ENCODE measurements around the gene LRRC47. TPM values are rescaled to one million over a fixed set of nuclear protein-coding genes. Genes with fewer than 3 reads are reported as not detected.

The LRRC47 gene
- total RNA-seq, 1 experiment from 2014 or later: 65.1 TPM

DNA sequence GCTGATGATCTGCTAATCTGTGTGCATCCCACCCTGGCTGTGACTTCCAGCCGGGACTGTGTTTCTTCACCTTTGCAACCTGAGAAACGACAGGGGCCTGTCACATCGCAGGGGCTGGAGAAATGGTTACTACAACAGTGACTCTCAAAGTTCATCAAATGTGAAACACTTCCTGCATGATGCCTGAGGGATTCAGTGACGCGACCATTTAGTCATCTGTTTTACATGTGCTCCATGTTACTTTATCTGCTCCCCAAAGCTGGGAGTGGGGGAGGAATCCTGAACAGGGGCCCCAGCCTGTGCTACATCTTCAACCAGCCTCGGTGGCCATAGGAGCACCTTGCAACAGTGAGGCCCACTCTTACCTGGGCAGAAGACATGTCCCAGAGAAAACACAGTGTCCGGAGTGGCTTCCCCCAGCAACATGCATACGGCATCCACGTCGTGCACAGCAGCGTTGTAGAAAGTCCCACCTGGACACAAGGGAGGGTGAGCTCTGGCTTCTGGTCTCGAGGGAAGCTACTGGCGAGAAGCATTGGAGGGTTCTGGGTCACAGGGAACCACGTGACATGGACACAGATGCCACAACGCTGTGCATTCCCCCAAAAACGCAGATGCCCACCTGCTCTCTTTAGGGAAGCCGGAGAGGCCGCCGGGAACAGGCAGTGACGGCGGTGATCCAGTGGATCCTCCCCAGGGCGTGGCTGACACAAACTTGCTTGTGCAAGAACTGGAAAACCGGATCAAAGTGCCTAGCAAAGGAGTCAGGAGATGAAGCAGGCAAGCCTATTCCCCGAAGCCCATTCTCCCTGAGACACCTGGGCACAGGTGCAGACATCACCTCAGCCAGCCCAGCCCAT, 53.6 kb downstream of the LRRC47 start:
- no peak for DNase-seq
- no peak overlapping the region for H4K8ac ChIP-seq (replicated peaks; ENCODE audit: insufficient read length, low read depth, low read length)
- H3K79me1 ChIP-seq (ENCODE audit: insufficient read depth, low read depth, low read length, poor library complexity, severe bottlenecking): no peaks in the 10 kb centered on the region
- no peak overlapping the region for H2BK12ac ChIP-seq (ENCODE audit: insufficient read length, low read depth, low read length)
- no peaks in the 10 kb centered on the region for H3K27me3 ChIP-seq (ENCODE audit: insufficient read depth, low read length)
- Mint-ChIP-seq H3K36me3 (ENCODE audit: insufficient read depth in 1 of 3, low read depth in 3 of 3) (peaks cover 24 to 43% (median 38%) of the 10 kb centered on the region in 3 experiments; a peak in 6 of 7 replicates), H3K4me3 (no peak overlapping the region), H3K27ac (no peak overlapping the region), H3K27me3 (ENCODE audit: low read depth) (no peaks in the 10 kb centered on the region; the same call in 1 of the 2 replicates), H3K4me1 (peaks cover 18 to 19% of the 10 kb centered on the region in 2 experiments), H3K9me3 (no peaks in the 10 kb centered on the region)
- TF ChIP-seq CTCF (conservative IDR thresholded peaks at IDR 0.05): no peak
- H3K79me2 ChIP-seq (ENCODE audit: insufficient read depth, low read length): peaks cover 2% of the 10 kb centered on the region; the same call in 1 of the 2 replicates
- no peak overlapping the region for H3K18ac ChIP-seq (ENCODE audit: insufficient read length, low read depth, low read length)
- no peak overlapping the region for H4K91ac ChIP-seq (ENCODE audit: insufficient read length, low read depth, low read length)
- no peak overlapping the region for H3K9ac ChIP-seq (ENCODE audit: extremely low read depth, insufficient read length, low read length)
- H3T11ph ChIP-seq (ENCODE audit: low read length): no peak overlapping the region
- no peak overlapping the region for H4K5ac ChIP-seq (ENCODE audit: insufficient read length, low read depth, low read length)
- no peak overlapping the region for H2BK15ac ChIP-seq (ENCODE audit: low read depth, low read length)
- no peak overlapping the region for H2BK20ac ChIP-seq (ENCODE audit: low read depth, low read length, poor library complexity, severe bottlenecking)
- H2BK120ac ChIP-seq (ENCODE audit: low read depth, low read length, poor library complexity, severe bottlenecking): no peak overlapping the region
- H3K27ac ChIP-seq (ENCODE audit: insufficient read length, low read depth, low read length): no peak overlapping the region
- no peak overlapping the region for H3K56ac ChIP-seq (ENCODE audit: insufficient read length, low read depth, low read length)
- H3K9me3 ChIP-seq (ENCODE audit: control insufficient read depth, low read depth, low read length): no peaks in the 10 kb centered on the region
- peaks cover 5% of the 10 kb centered on the region for H4K20me1 ChIP-seq (ENCODE audit: control insufficient read depth, insufficient read depth, insufficient read length)
- peaks cover 11% of the 10 kb centered on the region for H3K23me2 ChIP-seq (ENCODE audit: insufficient read length, low read depth, low read length, poor library complexity, severe bottlenecking)
- peaks cover 5% of the 10 kb centered on the region; the same call in 1 of the 2 replicates for H3K4me1 ChIP-seq (ENCODE audit: insufficient read depth, low read length)
- H2BK5ac ChIP-seq (ENCODE audit: insufficient read length, low read length): no peak overlapping the region
- no peak overlapping the region for H3K4me2 ChIP-seq (ENCODE audit: insufficient read depth, insufficient read length, low read length)
- no peak overlapping the region for H2AFZ ChIP-seq (ENCODE audit: low read length)
- H3K4ac ChIP-seq (ENCODE audit: low read depth, low read length): no peak overlapping the region
- no peak overlapping the region for H2AK5ac ChIP-seq (ENCODE audit: insufficient read length, low read length)
- no peak overlapping the region for H3K14ac ChIP-seq (ENCODE audit: insufficient read depth, low read length)
- H3K23ac ChIP-seq (ENCODE audit: insufficient read length, low read depth, low read length): no peak overlapping the region
- WGBS (ENCODE audit: extremely low coverage, insufficient read length, low lambda C conversion rate): no CpG with 5 or more reads among the region's 24 CpGs
